SK-N-SH treated with all-trans-retinoic acid at 6 μM for 48 hours (cell line): ENCODE results near the gene URB2.

Source experiments
- ATAC-seq: fragments of 200-7000 bp; cut with Tn5 transposase; 3 replicates; pipeline ENCODE4 v1.9.1; 2020; ENCODE audit warnings: mild to moderate bottlenecking, moderate library complexity
- ARNTL ChIP-seq: fragments of 450-650 bp; formaldehyde crosslinking; IDR thresholded peaks from 2 replicates; pipeline ENCODE4 v1.5.0; 2020; ENCODE audit warnings: low read depth, mild to moderate bottlenecking, moderate library complexity, borderline replicate concordance
- BACH2 ChIP-seq: fragments of 250-450 bp; sonication (Bioruptor Pico); IDR thresholded peaks from 2 replicates; pipeline ENCODE4 v1.9.0; 2021; ENCODE audit warnings: mild to moderate bottlenecking, borderline replicate concordance
- CSDC2 ChIP-seq: fragments of 250-450 bp; sonication (Bioruptor Pico); IDR thresholded peaks from 2 replicates; pipeline ENCODE4 v1.5.0; 2020; ENCODE audit warnings: mild to moderate bottlenecking, moderate library complexity
- ESRRG ChIP-seq: fragments of 250-450 bp; sonication (Bioruptor Pico); IDR thresholded peaks from 2 replicates; pipeline ENCODE4 v1.6.1; 2021; ENCODE audit warnings: mild to moderate bottlenecking
- PPARA ChIP-seq: fragments of 250-450 bp; sonication (Bioruptor Pico); IDR thresholded peaks from 2 replicates; pipeline ENCODE4 v1.5.0; 2020; ENCODE audit warnings: mild to moderate bottlenecking, borderline replicate concordance
- RARB ChIP-seq: fragments of 250-450 bp; sonication (Bioruptor Pico); IDR thresholded peaks from 2 replicates; pipeline ENCODE4 v1.8.0; 2021; ENCODE audit warnings: mild to moderate bottlenecking, moderate library complexity
- TCF4 ChIP-seq: fragments of 250-450 bp; sonication (Bioruptor Pico); IDR thresholded peaks from 2 replicates; pipeline ENCODE4 v1.8.0; 2021; ENCODE audit warnings: mild to moderate bottlenecking, moderate library complexity, borderline replicate concordance
- TOX ChIP-seq: fragments of 250-450 bp; sonication (Bioruptor Pico); IDR thresholded peaks from 2 replicates; pipeline ENCODE4 v1.8.0; 2021; ENCODE audit warnings: mild to moderate bottlenecking, moderate library complexity, borderline replicate concordance
- ZFP3 ChIP-seq: fragments of 250-450 bp; sonication (Bioruptor Pico); IDR thresholded peaks from 2 replicates; pipeline ENCODE4 v1.5.0; 2020; ENCODE audit warnings: mild to moderate bottlenecking, moderate library complexity
- ZFP30 ChIP-seq: fragments of 450-650 bp; formaldehyde crosslinking; IDR thresholded peaks from 2 replicates; pipeline ENCODE4 v1.5.0; 2022; ENCODE audit warnings: mild to moderate bottlenecking, moderate library complexity
- ZNF565 ChIP-seq: fragments of 450-650 bp; formaldehyde crosslinking; conservative IDR thresholded peaks from 2 replicates; pipeline ENCODE4 v1.5.0; 2020; ENCODE audit warnings: low read depth, mild to moderate bottlenecking, moderate library complexity
- ZNF70 ChIP-seq: fragments of 450-650 bp; formaldehyde crosslinking; IDR thresholded peaks from 2 replicates; pipeline ENCODE4 v1.5.0; 2020; ENCODE audit warnings: mild to moderate bottlenecking, moderate library complexity
- TF ChIP-seq, protein P1 (sequence below): fragments of 250-450 bp; sonication (Bioruptor Pico); IDR thresholded peaks from 2 replicates; pipeline ENCODE4 v1.5.1; 2021; ENCODE audit warnings: mild to moderate bottlenecking, moderate library complexity
- TF ChIP-seq, protein P2 (sequence below): fragments of 250-450 bp; sonication (Bioruptor Pico); IDR thresholded peaks from 2 replicates; pipeline ENCODE4 v1.5.1; 2020; ENCODE audit warnings: low read depth, mild to moderate bottlenecking, moderate library complexity
- TF ChIP-seq, protein P3 (sequence below): fragments of 250-450 bp; sonication (Bioruptor Pico); IDR thresholded peaks from 2 replicates; pipeline ENCODE4 v1.5.0; 2020; ENCODE audit warnings: mild to moderate bottlenecking, moderate library complexity

URB2 gene

DNA sequence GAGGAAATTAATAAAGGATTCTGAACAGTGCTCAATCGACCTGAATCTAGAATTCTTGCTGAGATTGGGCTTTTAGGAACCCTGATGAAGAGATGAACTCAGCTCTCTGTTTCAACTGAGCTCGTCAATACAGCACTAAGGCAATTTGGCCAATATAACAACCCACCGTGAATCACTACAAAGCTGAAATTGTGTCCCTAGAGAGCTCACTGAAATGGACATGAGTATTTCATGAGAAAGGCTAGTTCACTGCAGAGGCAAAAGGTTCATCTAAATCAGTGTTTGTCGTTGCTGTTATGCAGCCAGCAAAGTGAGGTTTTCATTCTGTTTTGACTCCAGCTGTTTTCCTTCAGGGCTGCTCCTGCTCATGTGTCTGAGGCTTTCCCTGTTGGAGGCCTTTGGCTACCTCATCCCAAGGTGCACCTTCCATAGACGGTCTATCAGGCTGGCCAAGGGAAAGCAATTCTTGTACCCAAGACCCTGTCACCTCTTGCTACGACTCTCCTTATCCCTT is 83.5 kb downstream of the URB2 start:
- no peak for ATAC-seq
- no peak for TF ChIP-seq PPARA
- TF ChIP-seq ESRRG, result no peak
- no peak for TF ChIP-seq TCF4 (CRISPR knock-in tag)
- TF ChIP-seq, protein P1, sequence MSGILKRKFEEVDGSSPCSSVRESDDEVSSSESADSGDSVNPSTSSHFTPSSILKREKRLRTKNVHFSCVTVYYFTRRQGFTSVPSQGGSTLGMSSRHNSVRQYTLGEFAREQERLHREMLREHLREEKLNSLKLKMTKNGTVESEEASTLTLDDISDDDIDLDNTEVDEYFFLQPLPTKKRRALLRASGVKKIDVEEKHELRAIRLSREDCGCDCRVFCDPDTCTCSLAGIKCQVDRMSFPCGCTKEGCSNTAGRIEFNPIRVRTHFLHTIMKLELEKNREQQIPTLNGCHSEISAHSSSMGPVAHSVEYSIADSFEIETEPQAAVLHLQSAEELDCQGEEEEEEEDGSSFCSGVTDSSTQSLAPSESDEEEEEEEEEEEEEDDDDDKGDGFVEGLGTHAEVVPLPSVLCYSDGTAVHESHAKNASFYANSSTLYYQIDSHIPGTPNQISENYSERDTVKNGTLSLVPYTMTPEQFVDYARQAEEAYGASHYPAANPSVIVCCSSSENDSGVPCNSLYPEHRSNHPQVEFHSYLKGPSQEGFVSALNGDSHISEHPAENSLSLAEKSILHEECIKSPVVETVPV (CRISPR knock-in tag), result no peak
- TF ChIP-seq RARB, result no peak
- no peak for TF ChIP-seq ZFP3 (CRISPR knock-in tag)
- no peak for TF ChIP-seq ARNTL (CRISPR knock-in tag)
- no peak for TF ChIP-seq ZNF70 (CRISPR knock-in tag)
- TF ChIP-seq, protein P2, sequence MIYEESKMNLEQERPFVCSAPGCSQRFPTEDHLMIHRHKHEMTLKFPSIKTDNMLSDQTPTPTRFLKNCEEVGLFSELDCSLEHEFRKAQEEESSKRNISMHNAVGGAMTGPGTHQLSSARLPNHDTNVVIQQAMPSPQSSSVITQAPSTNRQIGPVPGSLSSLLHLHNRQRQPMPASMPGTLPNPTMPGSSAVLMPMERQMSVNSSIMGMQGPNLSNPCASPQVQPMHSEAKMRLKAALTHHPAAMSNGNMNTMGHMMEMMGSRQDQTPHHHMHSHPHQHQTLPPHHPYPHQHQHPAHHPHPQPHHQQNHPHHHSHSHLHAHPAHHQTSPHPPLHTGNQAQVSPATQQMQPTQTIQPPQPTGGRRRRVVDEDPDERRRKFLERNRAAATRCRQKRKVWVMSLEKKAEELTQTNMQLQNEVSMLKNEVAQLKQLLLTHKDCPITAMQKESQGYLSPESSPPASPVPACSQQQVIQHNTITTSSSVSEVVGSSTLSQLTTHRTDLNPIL, result no peak
- TF ChIP-seq CSDC2 (CRISPR knock-in tag), result no peak
- no peak for TF ChIP-seq ZFP30 (CRISPR knock-in tag)
- TF ChIP-seq, protein P3, sequence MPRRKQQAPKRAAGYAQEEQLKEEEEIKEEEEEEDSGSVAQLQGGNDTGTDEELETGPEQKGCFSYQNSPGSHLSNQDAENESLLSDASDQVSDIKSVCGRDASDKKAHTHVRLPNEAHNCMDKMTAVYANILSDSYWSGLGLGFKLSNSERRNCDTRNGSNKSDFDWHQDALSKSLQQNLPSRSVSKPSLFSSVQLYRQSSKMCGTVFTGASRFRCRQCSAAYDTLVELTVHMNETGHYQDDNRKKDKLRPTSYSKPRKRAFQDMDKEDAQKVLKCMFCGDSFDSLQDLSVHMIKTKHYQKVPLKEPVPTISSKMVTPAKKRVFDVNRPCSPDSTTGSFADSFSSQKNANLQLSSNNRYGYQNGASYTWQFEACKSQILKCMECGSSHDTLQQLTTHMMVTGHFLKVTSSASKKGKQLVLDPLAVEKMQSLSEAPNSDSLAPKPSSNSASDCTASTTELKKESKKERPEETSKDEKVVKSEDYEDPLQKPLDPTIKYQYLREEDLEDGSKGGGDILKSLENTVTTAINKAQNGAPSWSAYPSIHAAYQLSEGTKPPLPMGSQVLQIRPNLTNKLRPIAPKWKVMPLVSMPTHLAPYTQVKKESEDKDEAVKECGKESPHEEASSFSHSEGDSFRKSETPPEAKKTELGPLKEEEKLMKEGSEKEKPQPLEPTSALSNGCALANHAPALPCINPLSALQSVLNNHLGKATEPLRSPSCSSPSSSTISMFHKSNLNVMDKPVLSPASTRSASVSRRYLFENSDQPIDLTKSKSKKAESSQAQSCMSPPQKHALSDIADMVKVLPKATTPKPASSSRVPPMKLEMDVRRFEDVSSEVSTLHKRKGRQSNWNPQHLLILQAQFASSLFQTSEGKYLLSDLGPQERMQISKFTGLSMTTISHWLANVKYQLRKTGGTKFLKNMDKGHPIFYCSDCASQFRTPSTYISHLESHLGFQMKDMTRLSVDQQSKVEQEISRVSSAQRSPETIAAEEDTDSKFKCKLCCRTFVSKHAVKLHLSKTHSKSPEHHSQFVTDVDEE, result no peak
- TF ChIP-seq ZNF565 (CRISPR knock-in tag), result no peak
- TF ChIP-seq BACH2 (CRISPR knock-in tag), result no peak
- TF ChIP-seq TOX (CRISPR knock-in tag), result no peak
